HCT116 (cell line): Measurements from ENCODE around the gene TUT7. TPM values are rescaled to one million over a fixed set of nuclear protein-coding genes. Genes with fewer than 3 reads are reported as not detected.

Experiments used
- ATAC-seq: fragments of 200-7000 bp; cut with Tn5 transposase; 2 replicates; pipeline ENCODE4 v1.9.1; 2020; ENCODE audit warnings: mild to moderate bottlenecking, moderate library complexity
- BruUV-seq: library from RNA; stranded (reverse); fragments of 400-500 nt; replicated peaks from 2 replicates; lab custom pipeline; 2021; lab: Mats Ljungman, UMichigan
- CTCF ChIA-PET: fragments of 300-600 bp; sonication (Branson Sonifier 250); formaldehyde crosslinking; loops from one replicate; lab custom pipeline; 2021; ENCODE audit warnings: antibody characterized with exemption; lab: Charles Lee
- POLR2A ChIA-PET: fragments of 300-600, 350-600 bp; sonication (Branson Sonifier 250); formaldehyde crosslinking; loops from one replicate; lab custom pipeline; 2021; ENCODE audit warnings: antibody characterized with exemption; lab: Charles Lee
- RAD21 ChIA-PET, 2 experiments: fragments of 300-600 bp; sonication (Branson Sonifier 250); formaldehyde crosslinking; loops; one replicate each; lab custom pipeline; 2023; ENCODE audit warnings: low total read pairs in 2 of 2; ENCODE audit not compliant: uncharacterized antibody in 2 of 2, unreplicated experiment in 2 of 2, low non-redundant PET in 1 of 2; lab: Charles Lee
- DNase-seq: peaks from one replicate; pipeline ENCODE4 v3.0.0-alpha.2; 2010; ENCODE audit warnings: low read depth, low spot score
- H2AFZ ChIP-seq: fragments of 200-600 bp; shearing (Covaris generic), sonication (generic); 2 replicates; pipeline ENCODE4 v1.6.1; 2017; ENCODE audit warnings: low read depth, mixed run types, mixed read lengths, antibody characterized with exemption, low read length; ENCODE audit not compliant: poor library complexity, severe bottlenecking
- H3K27ac ChIP-seq: 2 replicates; pipeline ENCODE4 v1.5.1; 2012; ENCODE audit warnings: low read depth, low read length
- H3K27me3 ChIP-seq: fragments of 200-600 bp; sonication (generic); 2 replicates; pipeline ENCODE4 v1.6.1; 2016; ENCODE audit warnings: mixed run types, low read length, mixed read lengths; ENCODE audit not compliant: insufficient read depth
- H3K36me3 ChIP-seq, 2 experiments: fragments of 200-500 bp in 1 of 2; fragments of 200-600 bp in 1 of 2; sonication (Bioruptor generic) in 1 of 2; sonication (generic) in 1 of 2; 2 replicates each; pipeline versions ENCODE4 v1.5.1 to v1.6.1; 2014 to 2016; ENCODE audit warnings: low read length in 2 of 2, inconsistent platforms in 1 of 2, mixed read lengths in 1 of 2, mixed run types in 1 of 2; ENCODE audit not compliant: insufficient read depth in 2 of 2, control insufficient read depth in 1 of 2
- H3K4me1 ChIP-seq, 2 experiments: fragments of 200-600 bp in 1 of 2; sonication (generic) in 1 of 2; 2 replicates each; pipeline versions ENCODE4 v1.5.1 to v1.6.1; 2012 to 2017; ENCODE audit warnings: low read length in 2 of 2, inconsistent platforms in 1 of 2, mild to moderate bottlenecking in 1 of 2, mixed read lengths in 1 of 2, mixed run types in 1 of 2, moderate library complexity in 1 of 2; ENCODE audit not compliant: insufficient read depth in 2 of 2, control insufficient read depth in 1 of 2
- H3K4me2 ChIP-seq: fragments of 200-600 bp; sonication (generic); 2 replicates; pipeline ENCODE4 v1.6.1; 2017; ENCODE audit warnings: mixed run types, low read length, mixed read lengths
- H3K4me3 ChIP-seq, 2 experiments: fragments of 200-600 bp in 1 of 2; sonication (generic) in 1 of 2; replicated peaks in 1 of 2; 2 replicates each; pipeline ENCODE4 v1.5.1; 2011 to 2016; ENCODE audit warnings: low read length in 2 of 2, control low read depth in 1 of 2, low read depth in 1 of 2, mild to moderate bottlenecking in 1 of 2, mixed read lengths in 1 of 2, mixed run types in 1 of 2
- H3K79me2 ChIP-seq: fragments of 200-600 bp; sonication (generic); 2 replicates; pipeline ENCODE4 v1.6.1; 2017; ENCODE audit warnings: mild to moderate bottlenecking, mixed run types, low read length, moderate library complexity, mixed read lengths; ENCODE audit not compliant: insufficient read depth
- H3K9ac ChIP-seq: fragments of 200-600 bp; sonication (generic); 2 replicates; pipeline ENCODE4 v1.6.1; 2016; ENCODE audit warnings: low read length, mixed read lengths
- H3K9me2 ChIP-seq: fragments of 200-600 bp; sonication (generic), shearing (Covaris generic); 2 replicates; pipeline ENCODE4 v1.6.1; 2017; ENCODE audit warnings: mixed run types, mild to moderate bottlenecking, moderate library complexity; ENCODE audit not compliant: insufficient read depth
- H3K9me3 ChIP-seq, 2 experiments: fragments of 200-500 bp in 1 of 2; fragments of 200-600 bp in 1 of 2; sonication (Bioruptor generic) in 1 of 2; sonication (generic) in 1 of 2; 2 replicates each; pipeline ENCODE4 v1.6.1; 2014 to 2017; ENCODE audit warnings: low read length in 2 of 2, mixed read lengths in 2 of 2, inconsistent platforms in 1 of 2, low read depth in 1 of 2, mild to moderate bottlenecking in 1 of 2, mixed run types in 1 of 2, moderate library complexity in 1 of 2; ENCODE audit not compliant: control insufficient read depth in 1 of 2, insufficient read depth in 1 of 2
- H4K20me1 ChIP-seq: fragments of 200-600 bp; sonication (generic), shearing (Covaris generic); 2 replicates; pipeline ENCODE4 v1.6.1; 2017; ENCODE audit warnings: mixed run types, mild to moderate bottlenecking, moderate library complexity; ENCODE audit not compliant: insufficient read depth
- CEBPB ChIP-seq: IDR thresholded peaks from 2 replicates; pipeline ENCODE4 v1.6.1; 2012; ENCODE audit warnings: low read depth
- EGR1 ChIP-seq: IDR thresholded peaks from 2 replicates; pipeline ENCODE4 v1.6.1; 2012; ENCODE audit warnings: low read depth
- FOSL1 ChIP-seq: IDR thresholded peaks from 2 replicates; pipeline ENCODE4 v1.6.1; 2012; ENCODE audit warnings: low read depth
- MAX ChIP-seq: IDR thresholded peaks from 2 replicates; pipeline ENCODE4 v1.6.1; 2012
- POLR2A ChIP-seq: IDR thresholded peaks from 2 replicates; pipeline ENCODE4 v1.7.0; 2011; ENCODE audit warnings: borderline replicate concordance; ENCODE audit not compliant: insufficient read depth, insufficient read length; ENCODE audit errors: extremely low read depth
- RAD21 ChIP-seq: IDR thresholded peaks from 2 replicates; pipeline ENCODE4 v1.6.1; 2012; ENCODE audit warnings: low read depth, mild to moderate bottlenecking
- SP1 ChIP-seq: IDR thresholded peaks from 2 replicates; pipeline ENCODE4 v1.6.1; 2012; ENCODE audit warnings: low read depth
- YY1 ChIP-seq: IDR thresholded peaks from 2 replicates; pipeline ENCODE4 v1.6.1; 2011; ENCODE audit warnings: low read length, low read depth, moderate library complexity, mild to moderate bottlenecking; ENCODE audit not compliant: insufficient replicate concordance; ENCODE audit errors: extremely low read depth
- ZNF274 ChIP-seq: fragments of 200-500 bp; sonication (Bioruptor generic); IDR thresholded peaks from 2 replicates; pipeline ENCODE4 v1.6.1; 2014; ENCODE audit warnings: mild to moderate bottlenecking, low read depth, low read length, inconsistent platforms
- intact Hi-C: fragments of 100-400 bp; cut with micrococcal nuclease; formaldehyde crosslinking; loops from 2 replicates; pipeline ENCODE4 v1.10.0; 2022
- total RNA-seq: library from RNA; stranded (reverse); gene quantifications from one replicate; pipeline ENCODE4 v1.2.1, GENCODE V29; 2021; ENCODE audit not compliant: unreplicated experiment
- TF ChIP-seq, protein P1 (sequence below), 3 experiments: fragments of 200-600 bp in 1 of 3; sonication (generic) in 1 of 3; IDR thresholded peaks in 2 of 3; conservative IDR thresholded peaks in 1 of 3; 2 replicates each; pipeline ENCODE4 v1.5.1; 2012 to 2017; ENCODE audit warnings: low read depth in 2 of 3, low read length in 2 of 3, antibody characterized with exemption in 1 of 3, borderline replicate concordance in 1 of 3, control low read depth in 1 of 3, mild to moderate bottlenecking in 1 of 3, mixed read lengths in 1 of 3, mixed run types in 1 of 3, moderate library complexity in 1 of 3; ENCODE audit not compliant: insufficient read depth in 1 of 3

TUT7 gene
- total RNA-seq, 1 experiment from 2014 or later = 23.1 TPM

- intact Hi-C loops = no loop called here
- no peak for DNase-seq
- no peak overlapping the region for H3K4me3 ChIP-seq
- POLR2A ChIA-PET = no interaction called here
- peaks cover 22 to 51% of the 10 kb centered on the region in 2 experiments; a peak in 3 of 4 replicates for H3K36me3 ChIP-seq
- RAD21 ChIA-PET = no interaction called here
- no peak for ATAC-seq
- H3K79me2 ChIP-seq = no peaks in the 10 kb centered on the region
- H3K9ac ChIP-seq = no peak overlapping the region
- TF ChIP-seq YY1 (no peak), ZNF274 (no peak), POLR2A (no peak), RAD21 (no peak), CEBPB (no peak), SP1 (no peak), FOSL1 (no peak), EGR1 (no peak), MAX (no peak)
- TF ChIP-seq, protein P1, sequence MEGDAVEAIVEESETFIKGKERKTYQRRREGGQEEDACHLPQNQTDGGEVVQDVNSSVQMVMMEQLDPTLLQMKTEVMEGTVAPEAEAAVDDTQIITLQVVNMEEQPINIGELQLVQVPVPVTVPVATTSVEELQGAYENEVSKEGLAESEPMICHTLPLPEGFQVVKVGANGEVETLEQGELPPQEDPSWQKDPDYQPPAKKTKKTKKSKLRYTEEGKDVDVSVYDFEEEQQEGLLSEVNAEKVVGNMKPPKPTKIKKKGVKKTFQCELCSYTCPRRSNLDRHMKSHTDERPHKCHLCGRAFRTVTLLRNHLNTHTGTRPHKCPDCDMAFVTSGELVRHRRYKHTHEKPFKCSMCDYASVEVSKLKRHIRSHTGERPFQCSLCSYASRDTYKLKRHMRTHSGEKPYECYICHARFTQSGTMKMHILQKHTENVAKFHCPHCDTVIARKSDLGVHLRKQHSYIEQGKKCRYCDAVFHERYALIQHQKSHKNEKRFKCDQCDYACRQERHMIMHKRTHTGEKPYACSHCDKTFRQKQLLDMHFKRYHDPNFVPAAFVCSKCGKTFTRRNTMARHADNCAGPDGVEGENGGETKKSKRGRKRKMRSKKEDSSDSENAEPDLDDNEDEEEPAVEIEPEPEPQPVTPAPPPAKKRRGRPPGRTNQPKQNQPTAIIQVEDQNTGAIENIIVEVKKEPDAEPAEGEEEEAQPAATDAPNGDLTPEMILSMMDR (IDR thresholded peaks at IDR 0.05 in 2 of 3, conservative IDR thresholded peaks at IDR 0.05 in 1 of 3; ENCODE audit: borderline replicate concordance in 1 of 3, insufficient read depth in 1 of 3, low read depth in 2 of 3, low read length in 2 of 3) = no peak
- no TSS peak for BruUV-seq
- no peak overlapping the region for H2AFZ ChIP-seq
- H3K9me3 ChIP-seq = no peaks in the 10 kb centered on the region
- H3K27me3 ChIP-seq = no peaks in the 10 kb centered on the region
- H4K20me1 ChIP-seq = no peaks in the 10 kb centered on the region
- H3K9me2 ChIP-seq = no peaks in the 10 kb centered on the region
- CTCF ChIA-PET = no interaction called here
- no peak overlapping the region for H3K4me2 ChIP-seq
- H3K4me1 ChIP-seq = peaks cover 2 to 7% of the 10 kb centered on the region in 2 experiments; a peak in 3 of 4 replicates
- H3K27ac ChIP-seq = no peak overlapping the region
Measured at GRCh38 chr9:86304236-86304730, 49.9 kb downstream of the TUT7 start.
